Measurements from ENCODE around the gene ECHS1.

DNA sequence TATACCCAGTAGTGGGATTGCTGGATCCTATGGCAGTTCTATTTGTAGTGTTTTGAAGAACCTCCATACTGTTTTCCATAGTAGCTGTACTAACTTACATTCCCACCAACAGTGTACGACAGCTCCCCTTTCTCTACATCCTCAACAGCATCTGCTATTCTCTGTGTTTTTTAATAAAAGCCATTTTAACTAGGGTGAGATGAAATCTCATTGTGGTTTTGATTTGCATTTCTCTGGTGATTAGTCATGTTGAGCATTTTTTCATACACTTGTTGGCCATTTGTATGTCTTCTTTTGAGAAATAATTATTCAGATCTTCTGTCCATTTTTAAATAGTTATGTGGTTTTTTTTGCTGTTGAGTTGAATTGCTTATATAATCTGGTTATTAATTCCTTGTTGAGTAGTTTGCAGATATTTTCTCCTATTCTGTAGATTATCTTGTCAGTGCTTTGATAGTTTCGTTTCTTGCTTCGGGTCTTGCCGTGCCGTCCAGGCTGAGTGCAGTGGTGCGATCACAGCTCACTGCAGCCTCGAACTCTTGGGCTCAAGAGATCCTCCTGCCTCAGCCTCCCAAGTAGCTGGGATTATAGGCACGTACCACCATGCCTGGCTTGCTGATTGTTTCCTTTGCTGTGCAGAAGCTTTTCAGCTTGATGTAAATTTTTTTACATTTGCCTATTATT, 32.8 kb upstream of the ECHS1 start:
- TF ChIP-seq, protein P1, sequence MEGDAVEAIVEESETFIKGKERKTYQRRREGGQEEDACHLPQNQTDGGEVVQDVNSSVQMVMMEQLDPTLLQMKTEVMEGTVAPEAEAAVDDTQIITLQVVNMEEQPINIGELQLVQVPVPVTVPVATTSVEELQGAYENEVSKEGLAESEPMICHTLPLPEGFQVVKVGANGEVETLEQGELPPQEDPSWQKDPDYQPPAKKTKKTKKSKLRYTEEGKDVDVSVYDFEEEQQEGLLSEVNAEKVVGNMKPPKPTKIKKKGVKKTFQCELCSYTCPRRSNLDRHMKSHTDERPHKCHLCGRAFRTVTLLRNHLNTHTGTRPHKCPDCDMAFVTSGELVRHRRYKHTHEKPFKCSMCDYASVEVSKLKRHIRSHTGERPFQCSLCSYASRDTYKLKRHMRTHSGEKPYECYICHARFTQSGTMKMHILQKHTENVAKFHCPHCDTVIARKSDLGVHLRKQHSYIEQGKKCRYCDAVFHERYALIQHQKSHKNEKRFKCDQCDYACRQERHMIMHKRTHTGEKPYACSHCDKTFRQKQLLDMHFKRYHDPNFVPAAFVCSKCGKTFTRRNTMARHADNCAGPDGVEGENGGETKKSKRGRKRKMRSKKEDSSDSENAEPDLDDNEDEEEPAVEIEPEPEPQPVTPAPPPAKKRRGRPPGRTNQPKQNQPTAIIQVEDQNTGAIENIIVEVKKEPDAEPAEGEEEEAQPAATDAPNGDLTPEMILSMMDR (IDR thresholded peaks at IDR 0.05; ENCODE audit: extremely low read depth in 1 of 2, insufficient read depth in 1 of 2, low read depth in 1 of 2, low read length in 2 of 2), result no peak
- TF ChIP-seq, protein P2, sequence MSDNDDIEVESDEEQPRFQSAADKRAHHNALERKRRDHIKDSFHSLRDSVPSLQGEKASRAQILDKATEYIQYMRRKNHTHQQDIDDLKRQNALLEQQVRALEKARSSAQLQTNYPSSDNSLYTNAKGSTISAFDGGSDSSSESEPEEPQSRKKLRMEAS (IDR thresholded peaks at IDR 0.05; ENCODE audit: insufficient read depth, insufficient read length), result no peak
- no peak for TF ChIP-seq POLR2A (IDR thresholded peaks at IDR 0.05; ENCODE audit: low read depth, low read length)

All from endothelial cell of umbilical vein (primary cell).